Gastroesophageal sphincter (tissue), 4 donors: ENCODE results near the gene SH3GLB2. TPM values are rescaled to one million over a fixed set of nuclear protein-coding genes. Genes with fewer than 3 reads are reported as not detected.

ENCODE experiments used
- ATAC-seq: fragments of 150-250 bp; one replicate; pipeline ENCODE4 v1.9.1; 2016; ENCODE audit warnings: mild to moderate bottlenecking, moderate library complexity
- H3K27ac ChIP-seq, 4 donors: fragments of 200-600 bp; sonication (generic) in 3 of 4; 1 replicate in 3 of 4; 2 replicates in 1 of 4; pipeline ENCODE4 v1.5.1; 2016 to 2019
- H3K27me3 ChIP-seq: fragments of 200-600 bp; sonication (generic); one replicate; pipeline ENCODE4 v1.5.1; 2019
- H3K36me3 ChIP-seq, 2 donors: fragments of 200-600 bp; sonication (generic); one replicate each; pipeline ENCODE4 v1.5.1; 2019; ENCODE audit warnings: control low read depth in 1 of 2
- H3K4me1 ChIP-seq, 3 donors: fragments of 200-600 bp; sonication (generic); 1 replicate in 2 of 3; 2 replicates in 1 of 3; pipeline ENCODE4 v1.5.1; 2016 to 2019; ENCODE audit warnings: control low read depth in 2 of 3
- H3K4me3 ChIP-seq, 2 donors: fragments of 200-600 bp; sonication (generic); one replicate each; pipeline ENCODE4 v1.5.1; 2019; ENCODE audit warnings: mild to moderate bottlenecking in 1 of 2, moderate library complexity in 1 of 2
- H3K9me3 ChIP-seq, 3 donors: fragments of 200-600 bp; sonication (generic); one replicate each; pipeline ENCODE4 v1.5.1; 2017 to 2019; ENCODE audit warnings: control low read depth in 2 of 3
- CTCF ChIP-seq, 4 experiments: fragments of 200-600 bp in 2 of 4; fragments of 450-650 bp in 2 of 4; sonication (generic) in 1 of 4; IDR thresholded peaks; one replicate each; pipeline ENCODE4 v1.5.1; 2017 to 2019; ENCODE audit warnings: antibody characterized with exemption in 4 of 4, mild to moderate bottlenecking in 2 of 4, moderate library complexity in 2 of 4
- EP300 ChIP-seq: sonication (generic); formaldehyde crosslinking; IDR thresholded peaks from one replicate; pipeline ENCODE4 v1.6.1; 2017; ENCODE audit warnings: antibody characterized with exemption, mild to moderate bottlenecking
- POLR2A ChIP-seq, 2 donors: fragments of 450-650 bp; IDR thresholded peaks; one replicate each; pipeline ENCODE4 v1.6.1; 2017; ENCODE audit warnings: antibody characterized with exemption in 2 of 2, mild to moderate bottlenecking in 2 of 2, moderate library complexity in 1 of 2
- POLR2AphosphoS5 ChIP-seq: sonication (generic); formaldehyde crosslinking; IDR thresholded peaks from one replicate; pipeline ENCODE4 v1.6.1; 2017; ENCODE audit warnings: antibody characterized with exemption
- WGBS, 2 donors: methylation state at CpG; one replicate each; pipeline ENCODE4 v1.1.5; 2018; ENCODE audit warnings: low coverage in 1 of 2; 5-methylcytosine and 5-hydroxymethylcytosine counted together
- total RNA-seq, 4 donors: library from RNA; depleted of rRNA; stranded (reverse); fragments of >200 nt; gene quantifications; one replicate each; pipeline ENCODE4 v1.1.0, GENCODE V29; 2016

The SH3GLB2 gene
- total RNA-seq, 4 donors from 2014 or later, result 80.3 to 123 (median 83.6) TPM

DNA sequence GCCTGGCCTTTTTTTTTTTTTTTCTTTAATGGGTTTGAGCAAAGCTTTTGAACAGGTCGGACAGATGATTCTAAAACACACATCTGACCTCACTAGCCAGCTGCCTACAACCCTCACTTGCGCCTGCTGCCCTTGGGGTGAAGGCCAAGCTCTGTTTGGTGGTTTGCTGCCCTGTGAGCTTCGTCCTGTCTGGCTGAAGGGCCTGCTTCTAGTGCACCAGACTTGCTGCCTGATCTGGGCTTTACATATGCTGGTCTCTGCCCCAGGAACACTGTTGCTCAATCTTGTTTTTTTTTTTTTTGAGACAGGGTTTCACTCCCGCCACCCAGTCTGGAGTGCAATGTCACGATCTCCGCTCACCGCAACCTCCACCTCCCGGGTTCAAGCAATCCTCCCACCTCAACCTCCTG lies 36.4 kb upstream of the SH3GLB2 start:
- H3K27me3 ChIP-seq, result no peaks in the 10 kb centered on the region
- 96 to 100% methylated on average over 2 to 7 of the region's 8 CpGs for WGBS, 2 donors
- ATAC-seq, result no peak
- no peak for TF ChIP-seq POLR2A (IDR thresholded peaks at IDR 0.05)
- no peak for TF ChIP-seq EP300
- no peak for TF ChIP-seq CTCF (IDR thresholded peaks at IDR 0.05)
- no peak for TF ChIP-seq POLR2AphosphoS5
- no peaks in the 10 kb centered on the region for H3K4me1 ChIP-seq
- H3K9me3 ChIP-seq, result no peaks in the 10 kb centered on the region
- H3K4me3 ChIP-seq, result no peak overlapping the region
- H3K27ac ChIP-seq, result no peak overlapping the region
- peaks cover 0 to 93% of the 10 kb centered on the region in 2 donors for H3K36me3 ChIP-seq

DNA sequence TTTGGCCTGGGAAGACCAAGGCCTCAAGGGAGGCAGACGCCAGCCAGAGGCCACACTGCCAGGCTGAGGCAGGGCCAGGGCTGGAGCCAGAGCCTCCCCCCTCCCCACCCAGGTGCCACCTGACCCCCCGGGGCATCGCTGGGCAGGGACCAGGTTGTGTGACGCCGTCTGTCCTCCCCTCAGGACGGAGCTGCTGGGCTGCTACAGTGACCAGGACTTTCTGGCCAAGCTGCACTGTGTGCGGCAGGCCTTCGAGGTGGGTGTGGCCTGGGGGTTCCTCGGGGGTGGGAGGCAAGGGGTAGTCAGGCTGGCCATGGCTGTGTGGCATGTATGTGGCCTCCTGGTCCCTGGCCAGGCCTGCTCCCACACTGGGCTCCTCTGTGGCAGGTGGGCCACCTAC lies 34.9 kb upstream of the SH3GLB2 start:
- Histone ChIP-seq H3K4me3 (no peak overlapping the region), H3K36me3 (peaks cover 0 to 92% of the 10 kb centered on the region in 2 donors), H3K27ac (no peak overlapping the region), H3K9me3 (no peaks in the 10 kb centered on the region), H3K4me1 (no peaks in the 10 kb centered on the region), H3K27me3 (no peaks in the 10 kb centered on the region)
- TF ChIP-seq EP300 (no peak), POLR2A (IDR thresholded peaks at IDR 0.05) (no peak), POLR2AphosphoS5 (no peak), CTCF (IDR thresholded peaks at IDR 0.05) (no peak)
- ATAC-seq, result no peak
- WGBS, 2 donors, result no CpG with 5 or more reads among the region's 9 CpGs

- peaks cover 0 to 99% of the 10 kb centered on the region in 2 donors for H3K36me3 ChIP-seq
- 78 to 95% methylated on average over 3 to 5 of the region's 12 CpGs for WGBS, 2 donors
Observed at GRCh38 chr9:129060991-129061390, 32.9 kb upstream of the SH3GLB2 start.

GRCh38 chr9:129059796-129060785 lies 32.0 kb upstream of the SH3GLB2 start:
- Histone ChIP-seq H3K27ac (no peak overlapping the region), H3K36me3 (peaks cover 0 to 99% of the 10 kb centered on the region in 2 donors), H3K9me3 (no peaks in the 10 kb centered on the region), H3K4me3 (no peak overlapping the region), H3K4me1 (no peaks in the 10 kb centered on the region), H3K27me3 (no peaks in the 10 kb centered on the region)
- ATAC-seq, result no peak
- TF ChIP-seq POLR2AphosphoS5 (no peak), POLR2A (IDR thresholded peaks at IDR 0.05) (no peak), EP300 (no peak), CTCF (IDR thresholded peaks at IDR 0.05) (no peak)
- WGBS, 2 donors, result 100% methylated on average over 2 of the region's 37 CpGs; no CpG with 5 or more reads in 1 of the 2 donors

More at GRCh38 chr9:129060991-129061390, 32.9 kb upstream of the SH3GLB2 start:
- ATAC-seq, result no peak
- H3K4me3 ChIP-seq, result no peak overlapping the region
- no peak overlapping the region for H3K27ac ChIP-seq
- no peaks in the 10 kb centered on the region for H3K27me3 ChIP-seq
- no peaks in the 10 kb centered on the region for H3K9me3 ChIP-seq
- TF ChIP-seq EP300 (no peak), CTCF (IDR thresholded peaks at IDR 0.05) (no peak), POLR2AphosphoS5 (no peak), POLR2A (IDR thresholded peaks at IDR 0.05) (no peak)
- H3K4me1 ChIP-seq, result no peaks in the 10 kb centered on the region
